CD14-positive monocyte (primary cell): Measurements from ENCODE around the gene BAX. TPM values are rescaled to one million over a fixed set of nuclear protein-coding genes. Genes with fewer than 3 reads are reported as not detected.

Experiments used
- DNase-seq, 3 donors: peaks; one replicate each; pipeline ENCODE4 v3.0.0-alpha.2; 2011 to 2022
- H2AFZ ChIP-seq: 2 replicates; pipeline ENCODE4 v1.6.0; 2012; ENCODE audit warnings: mild to moderate bottlenecking, low read depth, low read length, inconsistent platforms; ENCODE audit not compliant: insufficient read depth, poor library complexity, severe bottlenecking
- H3K27ac ChIP-seq, 2 donors: 1 replicate in 1 of 2; 2 replicates in 1 of 2; pipeline ENCODE4 v1.5.1; 2012 to 2013; ENCODE audit warnings: low read length in 2 of 2, control low read depth in 1 of 2, inconsistent platforms in 1 of 2, low read depth in 1 of 2, mild to moderate bottlenecking in 1 of 2
- H3K27me3 ChIP-seq, 2 donors: one replicate each; pipeline versions ENCODE4 v1.6.0 to v1.6.1; 2011 to 2013; ENCODE audit warnings: low read length in 2 of 2; ENCODE audit not compliant: control insufficient read depth in 2 of 2, insufficient read depth in 2 of 2
- H3K36me3 ChIP-seq, 2 donors: replicated peaks in 1 of 2; 1 replicate in 1 of 2; 2 replicates in 1 of 2; pipeline versions ENCODE4 v1.5.1 to v1.6.1; 2012 to 2013; ENCODE audit warnings: low read length in 2 of 2, control low read depth in 1 of 2, inconsistent platforms in 1 of 2, mild to moderate bottlenecking in 1 of 2; ENCODE audit not compliant: insufficient read depth in 2 of 2, control insufficient read depth in 1 of 2
- H3K4me1 ChIP-seq, 2 donors: 1 replicate in 1 of 2; 2 replicates in 1 of 2; pipeline versions ENCODE4 v1.5.1 to v1.6.1; 2012 to 2013; ENCODE audit warnings: low read length in 2 of 2, control low read depth in 1 of 2, inconsistent platforms in 1 of 2, mild to moderate bottlenecking in 1 of 2, moderate library complexity in 1 of 2; ENCODE audit not compliant: insufficient read depth in 2 of 2, control insufficient read depth in 1 of 2
- H3K4me2 ChIP-seq: replicated peaks from 2 replicates; pipeline ENCODE3; 2012; ENCODE audit warnings: low read length, moderate library complexity, mild to moderate bottlenecking; ENCODE audit not compliant: poor library complexity, severe bottlenecking; ENCODE audit errors: extremely low read depth
- H3K4me3 ChIP-seq, 3 experiments: fragments of 200-600 bp in 1 of 3; sonication (generic) in 1 of 3; replicated peaks in 1 of 3; 1 replicate in 2 of 3; 2 replicates in 1 of 3; pipeline ENCODE4 v1.5.1; 2011 to 2013; ENCODE audit warnings: low read length in 3 of 3, mild to moderate bottlenecking in 3 of 3, control low read depth in 2 of 3, low read depth in 2 of 3, inconsistent platforms in 1 of 3, moderate library complexity in 1 of 3
- H3K79me2 ChIP-seq: 2 replicates; pipeline ENCODE4 v1.6.0; 2012; ENCODE audit warnings: mild to moderate bottlenecking, control low read depth, inconsistent platforms, low read length, moderate library complexity; ENCODE audit not compliant: insufficient read depth
- H3K9ac ChIP-seq: 2 replicates; pipeline ENCODE4 v1.6.0; 2017; ENCODE audit warnings: low read length, mild to moderate bottlenecking; ENCODE audit not compliant: insufficient read depth, poor library complexity, severe bottlenecking
- H3K9me3 ChIP-seq, 2 donors: replicated peaks in 1 of 2; 1 replicate in 1 of 2; 2 replicates in 1 of 2; pipeline versions ENCODE4 v1.5.1 to v1.6.1; 2012 to 2013; ENCODE audit warnings: low read length in 2 of 2, control low read depth in 1 of 2; ENCODE audit not compliant: control insufficient read depth in 1 of 2, insufficient read depth in 1 of 2
- H4K20me1 ChIP-seq: 2 replicates; pipeline ENCODE4 v1.6.0; 2012; ENCODE audit warnings: mild to moderate bottlenecking, low read length, control low read depth, moderate library complexity; ENCODE audit not compliant: insufficient read depth
- H3K27ac Mint-ChIP-seq, 7 donors: one replicate each; pipeline ENCODE4 v1.8.0; 2020; ENCODE audit warnings: mild to moderate bottlenecking in 7 of 7, mixed read lengths in 7 of 7, moderate library complexity in 6 of 7, inconsistent platforms in 2 of 7
- H3K27me3 Mint-ChIP-seq, 3 donors: one replicate each; pipeline ENCODE4 v1.8.0; 2021 to 2022; ENCODE audit warnings: low read depth in 3 of 3, mild to moderate bottlenecking in 3 of 3, mixed read lengths in 3 of 3, moderate library complexity in 3 of 3, inconsistent platforms in 1 of 3
- H3K36me3 Mint-ChIP-seq, 2 donors: one replicate each; pipeline ENCODE4 v1.8.0; 2020; ENCODE audit warnings: mixed read lengths in 2 of 2, inconsistent platforms in 1 of 2, mild to moderate bottlenecking in 1 of 2
- H3K4me1 Mint-ChIP-seq: one replicate; pipeline ENCODE4 v1.8.0; 2020; ENCODE audit warnings: mild to moderate bottlenecking, mixed read lengths
- H3K4me3 Mint-ChIP-seq, 2 donors: one replicate each; pipeline ENCODE4 v1.8.0; 2020; ENCODE audit warnings: mild to moderate bottlenecking in 2 of 2, mixed read lengths in 2 of 2, moderate library complexity in 1 of 2
- H3K9me3 Mint-ChIP-seq, 7 donors: one replicate each; pipeline ENCODE4 v1.8.0; 2020 to 2022; ENCODE audit warnings: mixed read lengths in 7 of 7, mild to moderate bottlenecking in 6 of 7, moderate library complexity in 6 of 7, inconsistent platforms in 2 of 7
- WGBS: methylation state at CpG from one replicate; pipeline ENCODE4 v1.1.5; 2013; ENCODE audit warnings: missing lambda C conversion rate; ENCODE audit not compliant: insufficient coverage; 5-methylcytosine and 5-hydroxymethylcytosine counted together
- intact Hi-C, 2 donors: fragments of 100-400 bp; cut with micrococcal nuclease; formaldehyde crosslinking; loops; one replicate each; pipeline versions ENCODE4 v1.15.0 to v1.15.1; 2023
- polyA plus RNA-seq, 3 donors: library from polyadenylated mRNA; depleted of rRNA in 1 of 3; unstranded in 2 of 3; stranded (reverse) in 1 of 3; fragments of 300-500 nt in 2 of 3; fragments of >200 nt in 1 of 3; fragmentation: Illumina TruSeq in 2 of 3; gene quantifications; 1 replicate in 2 of 3; 2 replicates in 1 of 3; pipeline ENCODE4 v1.2.3, GENCODE V29; 2012 to 2021
- TF ChIP-seq, protein P1 (sequence below): fragments of 200-600 bp; IDR thresholded peaks from one replicate; pipeline ENCODE4 v1.8.0; 2022; ENCODE audit warnings: antibody characterized with exemption, mild to moderate bottlenecking

Gene BAX
- polyA plus RNA-seq, 3 donors, result 69.2 to 135 (median 80.5) TPM

DNA sequence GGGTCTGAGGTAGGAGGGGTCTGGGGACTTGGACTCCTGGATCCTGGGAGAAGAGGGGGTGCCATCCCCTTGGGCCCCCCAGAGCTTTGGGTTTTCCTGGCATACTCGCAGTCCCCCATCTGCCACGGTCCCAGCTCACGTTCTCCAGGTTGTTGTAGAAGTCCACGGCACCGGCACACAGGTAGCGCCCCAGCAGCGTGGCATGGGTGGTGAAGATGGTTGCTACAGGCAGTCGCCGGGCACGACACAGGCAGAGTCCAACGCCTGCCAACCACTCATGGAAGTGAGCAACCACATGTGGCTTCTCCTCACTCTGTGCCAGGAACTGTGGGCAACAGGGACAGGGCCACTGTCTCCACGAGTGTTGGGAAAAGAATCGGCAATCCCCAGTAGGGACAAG is 31.0 kb downstream of the BAX start:
- Histone ChIP-seq H2AFZ (no peak overlapping the region), H3K9me3 (no peaks in the 10 kb centered on the region), H3K4me2 (no peak overlapping the region), H3K4me1 (no peaks in the 10 kb centered on the region), H3K9ac (no peak overlapping the region), H3K27me3 (no peaks in the 10 kb centered on the region), H3K36me3 (peaks cover 49 to 90% of the 10 kb centered on the region in 2 donors), H3K4me3 (no peak overlapping the region), H3K27ac (peak overlapping the region in 1 of 2 donors; percentile 26), H3K79me2 (peaks cover 12% of the 10 kb centered on the region), H4K20me1 (no peaks in the 10 kb centered on the region)
- WGBS, result 93% methylated on average over 13 of the region's 13 CpGs
- DNase-seq, result no peak
- no peak overlapping the region for H3K4me3 Mint-ChIP-seq
- H3K4me1 Mint-ChIP-seq, result no peaks in the 10 kb centered on the region
- H3K27ac Mint-ChIP-seq, result peak overlapping the region in 2 of 7 donors; percentile 36 to 61
- no peaks in the 10 kb centered on the region for H3K9me3 Mint-ChIP-seq
- H3K36me3 Mint-ChIP-seq, result peaks cover 53 to 91% of the 10 kb centered on the region in 2 donors
- intact Hi-C loops, result no loop called here
- TF ChIP-seq, protein P1, sequence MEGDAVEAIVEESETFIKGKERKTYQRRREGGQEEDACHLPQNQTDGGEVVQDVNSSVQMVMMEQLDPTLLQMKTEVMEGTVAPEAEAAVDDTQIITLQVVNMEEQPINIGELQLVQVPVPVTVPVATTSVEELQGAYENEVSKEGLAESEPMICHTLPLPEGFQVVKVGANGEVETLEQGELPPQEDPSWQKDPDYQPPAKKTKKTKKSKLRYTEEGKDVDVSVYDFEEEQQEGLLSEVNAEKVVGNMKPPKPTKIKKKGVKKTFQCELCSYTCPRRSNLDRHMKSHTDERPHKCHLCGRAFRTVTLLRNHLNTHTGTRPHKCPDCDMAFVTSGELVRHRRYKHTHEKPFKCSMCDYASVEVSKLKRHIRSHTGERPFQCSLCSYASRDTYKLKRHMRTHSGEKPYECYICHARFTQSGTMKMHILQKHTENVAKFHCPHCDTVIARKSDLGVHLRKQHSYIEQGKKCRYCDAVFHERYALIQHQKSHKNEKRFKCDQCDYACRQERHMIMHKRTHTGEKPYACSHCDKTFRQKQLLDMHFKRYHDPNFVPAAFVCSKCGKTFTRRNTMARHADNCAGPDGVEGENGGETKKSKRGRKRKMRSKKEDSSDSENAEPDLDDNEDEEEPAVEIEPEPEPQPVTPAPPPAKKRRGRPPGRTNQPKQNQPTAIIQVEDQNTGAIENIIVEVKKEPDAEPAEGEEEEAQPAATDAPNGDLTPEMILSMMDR, result no peak
- peaks cover 0 to 5% (median 0%) of the 10 kb centered on the region in 3 donors for H3K27me3 Mint-ChIP-seq

DNA sequence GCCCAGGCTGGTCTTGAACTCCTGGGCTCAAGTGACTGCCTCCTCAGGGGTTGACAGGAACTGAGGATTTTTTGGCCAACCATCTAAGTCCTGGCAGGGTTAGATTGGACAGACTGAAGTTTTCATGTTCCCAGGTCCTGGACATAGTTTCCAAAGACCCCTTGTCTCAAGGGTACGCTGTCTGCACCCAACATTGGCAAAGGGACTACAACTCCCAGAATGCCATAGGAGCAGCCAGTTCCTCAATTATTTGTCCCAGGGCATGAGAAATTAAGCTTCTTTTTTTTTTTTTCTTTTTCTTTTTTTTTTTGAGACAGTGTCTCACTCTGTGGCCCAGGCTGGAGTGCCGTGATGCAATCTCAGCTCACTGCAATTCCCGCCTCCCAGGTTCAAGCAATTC is 31.5 kb downstream of the BAX start:
- intact Hi-C loops, result no loop called here
- Histone ChIP-seq H3K27me3 (no peaks in the 10 kb centered on the region), H3K36me3 (peaks cover 49 to 86% of the 10 kb centered on the region in 2 donors), H3K79me2 (peaks cover 17% of the 10 kb centered on the region), H3K9me3 (no peaks in the 10 kb centered on the region), H3K4me2 (no peak overlapping the region), H3K4me3 (no peak overlapping the region), H4K20me1 (no peaks in the 10 kb centered on the region), H3K9ac (no peak overlapping the region), H2AFZ (no peak overlapping the region), H3K4me1 (peaks cover 0 to 4% of the 10 kb centered on the region in 2 donors), H3K27ac (peak overlapping the region in 1 of 2 donors; percentile 26)
- H3K36me3 Mint-ChIP-seq, result peaks cover 53 to 91% of the 10 kb centered on the region in 2 donors
- H3K4me3 Mint-ChIP-seq, result no peak overlapping the region
- WGBS, result no CpG with 5 or more reads among the region's 3 CpGs
- H3K27ac Mint-ChIP-seq, result peak overlapping the region in 2 of 7 donors; percentile 36 to 46
- TF ChIP-seq, protein P1, result no peak
- H3K9me3 Mint-ChIP-seq, result no peaks in the 10 kb centered on the region
- no peaks in the 10 kb centered on the region for H3K4me1 Mint-ChIP-seq
- H3K27me3 Mint-ChIP-seq, result peaks cover 0 to 5% (median 0%) of the 10 kb centered on the region in 3 donors
- DNase-seq, result no peak
